Heart right ventricle (tissue), 16 donors: ENCODE results near the gene PCDHA1. TPM values are rescaled to one million over a fixed set of nuclear protein-coding genes. Genes with fewer than 3 reads are reported as not detected.

Source experiments
- ATAC-seq, 8 donors: fragments of 200-7000 bp; cut with Tn5 transposase; one replicate each; pipeline ENCODE4 v1.9.1; 2020; ENCODE audit warnings: mild to moderate bottlenecking in 8 of 8, moderate library complexity in 8 of 8, moderate number of reproducible peaks in 1 of 8
- DNase-seq, 2 donors: peaks; one replicate each; pipeline ENCODE4 v3.0.0-alpha.2; 2020
- H3K27ac ChIP-seq, 10 donors: fragments of 200-600 bp; sonication (generic) in 2 of 10; one replicate each; pipeline versions ENCODE4 v1.5.0 to v1.8.0; 2020 to 2022; ENCODE audit warnings: mild to moderate bottlenecking in 3 of 10
- H3K27me3 ChIP-seq, 7 donors: fragments of 200-600 bp; one replicate each; pipeline ENCODE4 v1.8.0; 2021 to 2022; ENCODE audit warnings: mild to moderate bottlenecking in 2 of 7
- H3K36me3 ChIP-seq, 9 donors: fragments of 200-600 bp; sonication (generic) in 1 of 9; one replicate each; pipeline versions ENCODE4 v1.5.0 to v1.8.0; 2020 to 2022; ENCODE audit warnings: mild to moderate bottlenecking in 2 of 9
- H3K4me1 ChIP-seq, 9 donors: fragments of 200-600 bp; sonication (generic) in 1 of 9; one replicate each; pipeline versions ENCODE4 v1.5.0 to v1.8.0; 2020 to 2022; ENCODE audit warnings: mild to moderate bottlenecking in 4 of 9
- H3K4me3 ChIP-seq, 10 donors: fragments of 200-600 bp; sonication (generic) in 2 of 10; one replicate each; pipeline versions ENCODE4 v1.5.0 to v1.8.0; 2020 to 2022; ENCODE audit warnings: mild to moderate bottlenecking in 7 of 10, moderate library complexity in 2 of 10
- H3K9me3 ChIP-seq, 11 donors: fragments of 200-600 bp in 10 of 11; sonication (generic) in 2 of 11; one replicate each; pipeline versions ENCODE4 v1.5.0 to v1.8.0; 2013 to 2022; ENCODE audit warnings: mild to moderate bottlenecking in 2 of 11, control low read depth in 1 of 11, moderate library complexity in 1 of 11
- WGBS, 2 donors: extraction: QIAGEN DNeasy Blood & Tissue Kit; methylation state at CpG; one replicate each; pipeline ENCODE4 v1.1.7; 2013; ENCODE audit warnings: inconsistent platforms in 1 of 2; 5-methylcytosine and 5-hydroxymethylcytosine counted together
- intact Hi-C, 10 donors: fragments of 100-400 bp; cut with DNase I; formaldehyde crosslinking; loops; one replicate each; pipeline versions ENCODE4 v1.11.1 to v1.14.2; 2022
- polyA plus RNA-seq, 2 donors: library from polyadenylated mRNA; stranded (reverse); fragments of 200-250 nt; gene quantifications; one replicate each; pipeline ENCODE4 v1.2.3, GENCODE V29; 2013
- total RNA-seq, 10 donors: library from RNA; stranded (reverse); fragmentation: NEBNext Ultra II Directional in 3 of 10; extraction: Animal tissue kit (Norgen Biotek cat#: 25700) in 3 of 10; gene quantifications; one replicate each; pipeline versions ENCODE4 v1.2.1 to v1.2.4, GENCODE V29; 2021 to 2023
- TF ChIP-seq, protein P1 (sequence below), 9 donors: fragments of 200-600 bp; sonication (generic) in 2 of 9; IDR thresholded peaks; one replicate each; pipeline versions ENCODE4 v1.5.0 to v1.8.0; 2021 to 2022; ENCODE audit warnings: antibody characterized with exemption in 9 of 9, mild to moderate bottlenecking in 5 of 9, moderate library complexity in 1 of 9
- donor health status: Arrhythmogenic right ventricular cardiomyopathy.
- donor health status: ischemic (EF 13 %, LVEDD 7.1; RV severe dilation, severe dysfunction).
- donor health status: healthy with polysubstance abuse.
- donor health status: DM: no; HTN: yes; CAD: no.
- donor health status: DM: no; HTN: no; CAD: no.
- donor health status: ischemic (EF 25% LVEDD 6.9; RV normal size, moderate dysfunction).
- donor health status: ischemic (EF 25% LVEDD 5.7; RV mildly dilated, moderate dysfunction).
- donor health status: healthy.
- donor health status: DM: yes; HTN: yes; CAD: no.
- donor health status: Ischemic cardiomyopathy.
- donor health status: ischemic (EF 35%, LVEDD 5.7; RV mildly dilated, moderate dysfunction).
- donor health status: nonischemic (EF 11% LVEDD 7.7; RV severe dilation, severe dysfunction).
- donor health status: DM: yes; HTN: yes; CAD: no.
- donor health status: PGD.
- donor health status: ischemic (EF 29% LVEDD 5.4; RV normal size, mild dysfunction).
- donor health status: nonischemic (EF 23%, LVEDD 6.1; RV moderate dilation, normal function).

Gene PCDHA1
- total and polyA plus RNA-seq, 12 donors, result 0.07 to 0.09 TPM; not detected in 10

DNA sequence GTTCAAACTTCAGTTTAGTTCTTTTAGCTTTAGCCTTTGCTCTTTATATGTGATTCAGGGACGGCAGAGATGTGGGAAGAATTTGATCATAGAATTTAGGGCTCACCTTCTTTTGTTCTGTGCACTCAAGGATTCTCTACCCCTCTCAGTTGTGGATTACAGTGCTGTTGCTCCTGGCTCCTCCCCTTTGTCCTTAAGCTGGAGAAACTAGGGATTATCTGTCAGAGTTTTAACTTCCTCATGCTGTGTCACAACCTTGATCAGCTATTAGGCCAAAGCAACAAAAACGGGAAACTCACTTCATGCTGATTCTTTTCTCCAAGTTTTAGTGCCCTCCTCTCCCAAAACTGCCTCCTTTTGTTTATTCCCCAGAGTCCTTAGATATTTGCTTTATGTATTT is 167.3 kb downstream of the PCDHA1 start:
- DNase-seq, result no peak
- intact Hi-C loops, result no loop called here
- H3K4me1 ChIP-seq, result no peaks in the 10 kb centered on the region
- no peak overlapping the region for H3K4me3 ChIP-seq
- no peak for ATAC-seq
- H3K36me3 ChIP-seq, result no peaks in the 10 kb centered on the region
- H3K27ac ChIP-seq, result no peak overlapping the region
- 42 to 44% methylated on average over 2 of the region's 2 CpGs for WGBS, 2 donors
- peaks cover 0 to 7% (median 0%) of the 10 kb centered on the region in 7 donors for H3K27me3 ChIP-seq
- peaks cover 0 to 7% (median 0%) of the 10 kb centered on the region in 11 donors for H3K9me3 ChIP-seq
- TF ChIP-seq, protein P1, sequence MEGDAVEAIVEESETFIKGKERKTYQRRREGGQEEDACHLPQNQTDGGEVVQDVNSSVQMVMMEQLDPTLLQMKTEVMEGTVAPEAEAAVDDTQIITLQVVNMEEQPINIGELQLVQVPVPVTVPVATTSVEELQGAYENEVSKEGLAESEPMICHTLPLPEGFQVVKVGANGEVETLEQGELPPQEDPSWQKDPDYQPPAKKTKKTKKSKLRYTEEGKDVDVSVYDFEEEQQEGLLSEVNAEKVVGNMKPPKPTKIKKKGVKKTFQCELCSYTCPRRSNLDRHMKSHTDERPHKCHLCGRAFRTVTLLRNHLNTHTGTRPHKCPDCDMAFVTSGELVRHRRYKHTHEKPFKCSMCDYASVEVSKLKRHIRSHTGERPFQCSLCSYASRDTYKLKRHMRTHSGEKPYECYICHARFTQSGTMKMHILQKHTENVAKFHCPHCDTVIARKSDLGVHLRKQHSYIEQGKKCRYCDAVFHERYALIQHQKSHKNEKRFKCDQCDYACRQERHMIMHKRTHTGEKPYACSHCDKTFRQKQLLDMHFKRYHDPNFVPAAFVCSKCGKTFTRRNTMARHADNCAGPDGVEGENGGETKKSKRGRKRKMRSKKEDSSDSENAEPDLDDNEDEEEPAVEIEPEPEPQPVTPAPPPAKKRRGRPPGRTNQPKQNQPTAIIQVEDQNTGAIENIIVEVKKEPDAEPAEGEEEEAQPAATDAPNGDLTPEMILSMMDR (IDR thresholded peaks at IDR 0.05), result no peak

DNA sequence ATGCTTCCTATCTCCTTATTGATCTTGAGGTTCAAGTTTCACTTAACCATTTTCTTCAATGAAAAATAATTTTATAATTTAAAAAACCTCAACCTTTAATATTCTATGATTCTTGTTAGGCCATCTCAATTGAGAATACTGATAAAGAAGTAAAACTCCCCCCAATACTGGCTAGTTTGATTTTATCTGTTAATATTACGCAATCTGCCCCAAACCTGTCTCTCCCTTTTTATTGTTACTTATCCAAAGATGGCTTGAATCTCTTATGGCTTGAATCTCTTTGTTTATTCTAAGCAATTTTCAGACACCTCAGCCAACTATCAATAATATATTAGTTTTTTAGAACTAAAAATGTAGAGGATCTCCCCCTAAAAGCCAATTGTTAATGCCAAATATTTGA is 176.2 kb downstream of the PCDHA1 start:
- H3K36me3 ChIP-seq, result no peaks in the 10 kb centered on the region
- H3K27ac ChIP-seq, result no peak overlapping the region
- 90 to 98% methylated on average over 1 of the region's 1 CpG for WGBS, 2 donors
- TF ChIP-seq, protein P1 (IDR thresholded peaks at IDR 0.05), result no peak
- H3K27me3 ChIP-seq, result peaks cover 0 to 82% (median 39%) of the 10 kb centered on the region in 7 donors
- ATAC-seq, result no peak
- no peak overlapping the region for H3K4me3 ChIP-seq
- H3K9me3 ChIP-seq, result no peaks in the 10 kb centered on the region
- intact Hi-C loops, result no loop called here
- H3K4me1 ChIP-seq, result peaks cover 0 to 16% (median 6%) of the 10 kb centered on the region in 9 donors
- no peak for DNase-seq

DNA sequence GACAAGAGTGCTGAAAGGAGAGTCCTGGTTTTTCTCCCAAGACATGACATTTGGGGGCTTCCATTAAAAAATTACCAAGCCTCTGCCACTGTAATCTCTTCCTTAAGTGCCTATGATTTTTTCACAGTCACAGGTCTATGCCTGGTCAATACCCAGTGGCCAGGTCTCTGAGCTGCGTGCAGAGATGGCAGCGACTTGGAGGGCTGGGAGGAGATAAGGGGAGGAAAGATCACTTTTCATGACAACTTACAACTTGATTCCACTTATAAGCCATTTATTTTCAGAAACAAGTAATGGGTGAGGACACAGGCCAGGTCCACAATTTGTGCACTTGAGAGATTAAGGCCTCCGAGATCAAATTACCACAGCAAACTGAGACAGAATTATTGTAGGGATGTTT is 178.4 kb downstream of the PCDHA1 start:
- DNase-seq (no peak), ATAC-seq (no peak)
- intact Hi-C loops, result no loop called here
- Histone ChIP-seq H3K36me3 (no peaks in the 10 kb centered on the region), H3K27ac (no peak overlapping the region), H3K4me3 (no peak overlapping the region), H3K4me1 (peaks cover 0 to 18% (median 8%) of the 10 kb centered on the region in 9 donors), H3K9me3 (no peaks in the 10 kb centered on the region), H3K27me3 (peaks cover 0 to 81% (median 49%) of the 10 kb centered on the region in 7 donors)
- TF ChIP-seq, protein P1 (IDR thresholded peaks at IDR 0.05), result no peak
- WGBS, 2 donors, result 35 to 37% methylated on average over 3 of the region's 3 CpGs

DNA sequence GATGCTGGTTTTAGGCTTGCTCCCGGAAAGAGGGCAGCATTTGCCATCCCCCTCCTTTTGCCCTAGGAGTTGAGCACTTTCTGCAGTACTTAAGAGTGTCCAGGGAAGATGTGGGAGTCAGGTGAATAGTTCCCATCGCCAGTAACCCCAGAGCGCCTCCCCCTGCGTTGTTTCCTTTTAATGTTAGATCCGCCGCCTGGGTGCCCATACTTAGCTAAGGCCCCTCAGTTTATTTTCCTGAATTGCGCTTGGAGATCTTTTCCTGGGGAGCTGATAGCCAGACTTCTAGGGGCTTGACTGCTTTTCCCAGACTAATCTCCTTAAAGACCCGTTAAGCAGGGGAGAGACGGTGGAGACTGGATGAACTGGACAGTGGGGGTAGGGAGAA is 180.0 kb downstream of the PCDHA1 start:
- H3K36me3 ChIP-seq, result no peaks in the 10 kb centered on the region
- intact Hi-C loops, result no loop called here
- peak overlapping the region; percentile 16 to 64 (median 56) for H3K4me3 ChIP-seq
- no peak overlapping the region for H3K27ac ChIP-seq
- no peaks in the 10 kb centered on the region for H3K9me3 ChIP-seq
- WGBS, 2 donors, result 1 to 2% methylated on average over 9 of the region's 9 CpGs
- peaks cover 0 to 18% (median 8%) of the 10 kb centered on the region in 9 donors for H3K4me1 ChIP-seq
- H3K27me3 ChIP-seq, result peaks cover 0 to 71% (median 49%) of the 10 kb centered on the region in 7 donors
- peak in 1 of 8 donors; percentile 34 for ATAC-seq
- DNase-seq, result no peak
- TF ChIP-seq, protein P1 (IDR thresholded peaks at IDR 0.05), result no peak
